Bronchial epithelial cell (primary cell): Measurements from ENCODE around the gene AMMECR1. TPM values are rescaled to one million over a fixed set of nuclear protein-coding genes. Genes with fewer than 3 reads are reported as not detected.

Source experiments
- DNase-seq: peaks from one replicate; pipeline ENCODE4 v3.0.0-alpha.2; 2010; ENCODE audit warnings: low read depth
- FAIRE-seq: peaks from 2 replicates; lab custom pipeline; 2011; peaks lifted over from hg19 to GRCh38; lab: Jason Lieb, UNC
- H3K27me3 ChIP-seq: 2 replicates; pipeline ENCODE4 v1.5.1; 2011; ENCODE audit warnings: low read length; ENCODE audit not compliant: control insufficient read depth, insufficient read depth
- H3K36me3 ChIP-seq: 2 replicates; pipeline ENCODE4 v1.5.1; 2011; ENCODE audit warnings: low read length; ENCODE audit not compliant: control insufficient read depth, insufficient read depth
- H3K4me3 ChIP-seq: 2 replicates; pipeline ENCODE4 v1.5.1; 2011; ENCODE audit warnings: mild to moderate bottlenecking, low read depth, low read length, control low read depth
- CTCF ChIP-seq: IDR thresholded peaks from 2 replicates; pipeline ENCODE4 v1.5.1; 2011; ENCODE audit warnings: mild to moderate bottlenecking, moderate library complexity, low read length, control low read depth, inconsistent platforms; ENCODE audit not compliant: insufficient read depth, severe bottlenecking
- total RNA-seq: library from RNA; depleted of rRNA; stranded (reverse); fragments of >200 nt; gene quantifications from 2 replicates; pipeline ENCODE4 v1.2.1, GENCODE V29; 2014

AMMECR1 gene
- total RNA-seq, 1 donor from 2014 or later: 19.0 TPM

- DNase-seq (peak; percentile 2), FAIRE-seq (no peak)
- no peaks in the 10 kb centered on the region for H3K27me3 ChIP-seq
These were observed 645 bp downstream of the AMMECR1 start for GRCh38 chrX:110317061-110317819.

GRCh38 chrX:110316351-110317060 is 1.4 kb downstream of the AMMECR1 start:
- TF ChIP-seq CTCF: no peak
- no peak for FAIRE-seq
- H3K4me3 ChIP-seq: peak overlapping the region; percentile 78

More at GRCh38 chrX:110317061-110317819, 645 bp downstream of the AMMECR1 start:
- TF ChIP-seq CTCF: no peak
- Histone ChIP-seq H3K36me3 (no peaks in the 10 kb centered on the region), H3K4me3 (peak overlapping the region; percentile 78)

GRCh38 chrX:110315551-110315950 is 2.3 kb downstream of the AMMECR1 start:
- no peak for DNase-seq
- Histone ChIP-seq H3K36me3 (no peaks in the 10 kb centered on the region), H3K4me3 (no peak overlapping the region), H3K27me3 (no peaks in the 10 kb centered on the region)
- no peak for TF ChIP-seq CTCF
- no peak for FAIRE-seq

More at GRCh38 chrX:110316351-110317060, 1.4 kb downstream of the AMMECR1 start:
- peak; percentile 4 for DNase-seq
- no peaks in the 10 kb centered on the region for H3K36me3 ChIP-seq
- H3K27me3 ChIP-seq: no peaks in the 10 kb centered on the region

GRCh38 chrX:110311437-110312230 is 6.3 kb downstream of the AMMECR1 start:
- DNase-seq: no peak
- H3K27me3 ChIP-seq: no peaks in the 10 kb centered on the region
- H3K36me3 ChIP-seq: no peaks in the 10 kb centered on the region
- no peak for TF ChIP-seq CTCF
- no peak for FAIRE-seq
- no peak overlapping the region for H3K4me3 ChIP-seq

- no peak for TF ChIP-seq CTCF
- no peak overlapping the region for H3K4me3 ChIP-seq
- no peaks in the 10 kb centered on the region for H3K27me3 ChIP-seq
- DNase-seq (peak; percentile 21), FAIRE-seq (no peak)
- H3K36me3 ChIP-seq: no peaks in the 10 kb centered on the region
These were observed 7.0 kb downstream of the AMMECR1 start for GRCh38 chrX:110310896-110311295.
